Measurements from ENCODE around the gene CXXC5. TPM values are rescaled to one million over a fixed set of nuclear protein-coding genes. Genes with fewer than 3 reads are reported as not detected.

CXXC5 gene
- total RNA-seq, 2 donors from 2014 or later = 1.2 to 1.9 TPM

DNA sequence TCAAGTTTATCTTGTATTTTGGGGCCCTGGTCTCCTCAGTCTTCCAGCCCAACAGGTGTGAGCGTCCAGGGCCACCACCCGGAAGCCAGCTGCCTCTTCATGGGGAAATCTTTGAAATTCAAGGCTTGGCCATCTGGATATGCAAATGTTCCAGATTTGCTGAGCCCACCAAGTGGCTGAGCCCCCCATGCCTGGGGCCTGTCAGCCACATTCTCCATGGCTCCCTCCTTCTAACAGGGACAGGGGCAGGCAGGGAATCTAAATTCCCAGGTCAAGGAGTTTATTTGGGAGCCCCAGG, 14.2 kb upstream of the CXXC5 start:
- H3K27me3 Mint-ChIP-seq (ENCODE audit: low read depth) = no peaks in the 10 kb centered on the region

GRCh38 chr5:139634541-139634940, 13.6 kb upstream of the CXXC5 start:
- H3K4me1 Mint-ChIP-seq (ENCODE audit: low read depth) = peaks cover 42% of the 10 kb centered on the region
- H3K4me3 Mint-ChIP-seq = peak overlapping the region in 1 of 2 donors; percentile 40
- H3K9me3 Mint-ChIP-seq = no peaks in the 10 kb centered on the region
- no peaks in the 10 kb centered on the region for H3K27me3 Mint-ChIP-seq (ENCODE audit: low read depth)
- no peak for ATAC-seq (replicated peaks in 1 of 2)
- H3K36me3 Mint-ChIP-seq (ENCODE audit: insufficient read depth in 2 of 2) = peaks cover 0 to 4% of the 10 kb centered on the region in 2 donors
- no peak for DNase-seq
- peak overlapping the region; percentile 1 for H3K27ac Mint-ChIP-seq

More for the DNA sequence above, 14.2 kb upstream of the CXXC5 start:
- Mint-ChIP-seq H3K36me3 (ENCODE audit: insufficient read depth in 2 of 2) (peaks cover 0 to 4% of the 10 kb centered on the region in 2 donors), H3K4me3 (no peak overlapping the region), H3K27ac (no peak overlapping the region), H3K4me1 (ENCODE audit: low read depth) (peaks cover 42% of the 10 kb centered on the region), H3K9me3 (no peaks in the 10 kb centered on the region)
- no peak for DNase-seq
- ATAC-seq (replicated peaks in 1 of 2) = no peak

GRCh38 chr5:139635191-139635590, 13.0 kb upstream of the CXXC5 start:
- Mint-ChIP-seq H3K27me3 (ENCODE audit: low read depth) (no peaks in the 10 kb centered on the region), H3K27ac (peak overlapping the region; percentile 80), H3K36me3 (ENCODE audit: insufficient read depth in 2 of 2) (peaks cover 0 to 4% of the 10 kb centered on the region in 2 donors), H3K4me1 (ENCODE audit: low read depth) (peaks cover 42% of the 10 kb centered on the region), H3K9me3 (no peaks in the 10 kb centered on the region), H3K4me3 (peak overlapping the region; percentile 75 to 82)
- ATAC-seq (replicated peaks in 1 of 2) (no peak), DNase-seq (no peak)

DNA sequence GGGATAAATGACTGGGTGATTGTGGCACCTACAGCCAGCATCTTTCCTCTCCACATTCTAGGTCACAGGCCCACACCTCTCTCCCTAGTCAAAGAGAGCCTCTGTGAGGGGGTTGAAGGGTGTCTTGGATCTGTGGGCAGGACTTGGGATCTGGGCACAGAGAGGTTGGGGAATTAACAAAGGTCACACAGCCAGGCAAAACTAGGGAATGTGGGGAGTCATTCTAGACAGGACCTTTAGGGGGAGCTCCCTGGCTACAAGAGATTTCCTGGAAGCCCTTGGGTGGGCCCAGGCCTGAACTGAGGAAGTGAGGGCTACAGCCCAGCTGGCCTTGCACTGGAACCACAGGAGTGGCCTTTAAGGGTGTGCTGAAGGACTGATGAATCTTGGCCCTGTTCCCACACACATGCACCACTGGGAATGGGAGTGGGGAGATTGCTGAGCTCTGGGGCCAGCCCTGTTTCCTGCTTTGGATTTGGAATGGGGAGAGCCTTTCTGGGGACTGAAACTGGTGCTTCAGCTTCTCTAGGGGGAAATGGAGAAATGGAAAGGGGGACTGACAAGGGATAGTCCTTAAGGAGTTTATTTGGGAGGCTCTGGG, 12.4 kb upstream of the CXXC5 start:
- no peaks in the 10 kb centered on the region for H3K9me3 Mint-ChIP-seq
- H3K36me3 Mint-ChIP-seq (ENCODE audit: insufficient read depth in 2 of 2) = peaks cover 0 to 4% of the 10 kb centered on the region in 2 donors
- no peak for ATAC-seq (replicated peaks in 1 of 2)
- DNase-seq = no peak
- peak overlapping the region; percentile 75 to 82 for H3K4me3 Mint-ChIP-seq
- H3K27ac Mint-ChIP-seq = peak overlapping the region; percentile 77
- H3K4me1 Mint-ChIP-seq (ENCODE audit: low read depth) = peaks cover 42% of the 10 kb centered on the region
- no peaks in the 10 kb centered on the region for H3K27me3 Mint-ChIP-seq (ENCODE audit: low read depth)

GRCh38 chr5:139636207-139636792, 11.8 kb upstream of the CXXC5 start:
- Mint-ChIP-seq H3K9me3 (no peaks in the 10 kb centered on the region), H3K27ac (peak overlapping the region; percentile 77), H3K27me3 (ENCODE audit: low read depth) (no peaks in the 10 kb centered on the region), H3K36me3 (ENCODE audit: insufficient read depth in 2 of 2) (peaks cover 0 to 4% of the 10 kb centered on the region in 2 donors), H3K4me1 (ENCODE audit: low read depth) (peaks cover 42% of the 10 kb centered on the region), H3K4me3 (peak overlapping the region; percentile 75 to 82)
- ATAC-seq (replicated peaks in 1 of 2) = peak; percentile 48 to 52
- DNase-seq = peak; percentile 75 to 80

DNA sequence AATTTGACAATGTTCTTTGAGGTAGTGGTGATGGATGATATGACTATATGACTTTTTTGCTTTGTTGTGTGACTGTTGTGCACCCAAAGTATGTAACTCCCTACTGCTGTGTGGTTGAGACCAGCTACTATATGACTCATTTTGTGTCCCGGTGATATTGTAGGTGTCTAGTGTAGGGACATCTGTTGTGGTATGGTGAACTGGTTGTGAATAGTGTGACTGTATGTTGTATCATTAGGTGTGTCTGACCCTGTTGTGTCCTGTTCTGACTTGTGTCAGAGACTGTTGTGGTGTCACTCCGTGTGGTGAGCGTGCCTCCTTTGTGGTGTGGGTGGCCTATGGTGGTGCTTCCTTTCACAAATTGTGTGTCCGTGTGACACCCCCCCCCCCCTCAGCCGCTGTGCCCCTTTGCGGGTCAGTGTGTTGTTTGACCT, 11.2 kb upstream of the CXXC5 start:
- Mint-ChIP-seq H3K27ac (peak overlapping the region; percentile 77), H3K4me3 (peak overlapping the region; percentile 75 to 82), H3K36me3 (ENCODE audit: insufficient read depth in 2 of 2) (peaks cover 0 to 4% of the 10 kb centered on the region in 2 donors), H3K4me1 (ENCODE audit: low read depth) (peaks cover 42% of the 10 kb centered on the region), H3K9me3 (no peaks in the 10 kb centered on the region), H3K27me3 (ENCODE audit: low read depth) (no peaks in the 10 kb centered on the region)
- DNase-seq = peak; percentile 64 to 72
- peak; percentile 85 to 88 for ATAC-seq (replicated peaks in 1 of 2)

DNA sequence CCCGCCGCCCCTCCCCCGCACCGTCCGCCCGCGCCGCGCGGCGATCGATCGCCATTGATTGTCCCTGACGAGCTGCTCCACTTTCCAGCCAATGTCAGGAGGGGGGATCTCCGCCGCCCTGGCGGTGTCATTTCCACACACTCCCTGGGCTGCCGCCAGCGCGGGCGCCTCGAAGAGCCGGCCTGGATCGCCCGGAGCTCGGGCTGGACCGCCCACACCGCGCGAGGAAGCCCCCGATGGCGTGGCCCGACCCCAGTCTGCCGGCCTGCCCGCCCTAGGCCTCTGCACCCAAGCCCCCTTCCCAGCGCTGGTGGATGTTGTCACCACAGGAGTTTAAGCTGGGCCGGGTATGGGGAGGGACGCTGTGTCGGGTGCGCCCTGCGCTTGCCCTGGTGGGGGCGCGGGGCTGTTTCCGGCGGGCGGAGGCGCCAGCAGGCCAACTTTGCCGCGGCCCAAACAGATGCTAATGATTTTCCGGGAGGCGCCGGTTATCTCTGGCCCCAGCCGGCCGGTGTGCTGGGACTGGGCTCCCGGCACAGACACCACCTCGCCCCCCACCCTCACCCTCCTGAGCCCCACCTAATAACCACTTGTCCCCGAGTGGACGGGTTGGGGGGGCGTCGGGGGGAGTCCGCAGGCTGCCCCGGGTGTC, 10.6 kb upstream of the CXXC5 start:
- H3K27me3 Mint-ChIP-seq (ENCODE audit: low read depth) = no peaks in the 10 kb centered on the region
- no peaks in the 10 kb centered on the region for H3K9me3 Mint-ChIP-seq
- H3K4me3 Mint-ChIP-seq = peak overlapping the region in 1 of 2 donors; percentile 75
- H3K4me1 Mint-ChIP-seq (ENCODE audit: low read depth) = peaks cover 42% of the 10 kb centered on the region
- ATAC-seq (replicated peaks in 1 of 2) = peak; percentile 7 to 31
- H3K27ac Mint-ChIP-seq = no peak overlapping the region
- peak; percentile 64 to 69 for DNase-seq
- peaks cover 0 to 4% of the 10 kb centered on the region in 2 donors for H3K36me3 Mint-ChIP-seq (ENCODE audit: insufficient read depth in 2 of 2)

- Mint-ChIP-seq H3K27ac (no peak overlapping the region), H3K36me3 (ENCODE audit: insufficient read depth in 2 of 2) (peaks cover 0 to 3% of the 10 kb centered on the region in 2 donors), H3K9me3 (no peaks in the 10 kb centered on the region), H3K4me3 (peak overlapping the region in 1 of 2 donors; percentile 65), H3K4me1 (ENCODE audit: low read depth) (peaks cover 40% of the 10 kb centered on the region), H3K27me3 (ENCODE audit: low read depth) (no peaks in the 10 kb centered on the region)
- ATAC-seq (replicated peaks in 1 of 2) = no peak
- no peak for DNase-seq
Observed at GRCh38 chr5:139638090-139638735, 9.9 kb upstream of the CXXC5 start.

DNA sequence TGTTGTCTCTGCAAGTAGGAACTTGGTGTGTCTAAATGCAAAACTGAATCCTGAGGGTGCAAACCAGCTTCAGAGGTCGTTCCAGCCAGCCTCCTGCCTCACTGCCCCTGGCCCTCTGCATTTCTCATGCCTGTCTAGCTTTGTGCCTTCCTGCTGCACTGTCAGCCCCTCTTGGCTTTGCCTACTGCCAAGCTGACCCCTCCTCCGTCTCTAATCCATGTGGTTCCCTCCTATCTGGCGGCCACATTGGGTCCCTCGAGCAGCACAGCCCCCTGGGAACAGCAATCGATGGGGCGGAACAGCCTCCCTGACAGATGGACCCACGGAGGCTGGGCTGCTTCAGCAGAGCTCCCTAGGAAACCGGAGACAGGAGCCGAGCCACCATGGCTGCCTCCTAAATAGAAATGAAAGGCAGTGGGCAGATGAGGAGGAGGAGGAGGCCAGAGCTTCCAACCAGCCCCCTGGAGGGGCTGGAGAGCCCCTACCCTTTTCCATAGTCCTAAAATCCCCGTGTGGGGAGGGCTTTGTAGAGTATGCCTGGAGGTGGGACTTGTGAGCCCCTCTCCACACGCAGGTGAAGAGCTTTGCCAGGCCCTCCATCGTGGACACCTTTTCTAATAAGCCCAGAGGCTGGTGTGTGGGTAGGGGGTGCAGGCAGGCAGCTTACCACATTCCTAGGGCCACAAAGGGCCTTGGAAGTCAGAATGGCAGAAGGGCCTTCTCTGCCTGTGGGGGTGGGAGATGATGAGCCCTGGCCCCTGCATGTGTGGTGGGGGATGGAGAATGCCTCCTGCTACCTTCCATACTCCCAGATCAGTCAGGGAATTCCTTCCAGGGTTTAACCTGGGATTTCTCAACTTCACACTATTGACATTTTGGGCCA, 9.2 kb upstream of the CXXC5 start:
- no peak for ATAC-seq (replicated peaks in 1 of 2)
- Mint-ChIP-seq H3K9me3 (no peaks in the 10 kb centered on the region), H3K36me3 (ENCODE audit: insufficient read depth in 2 of 2) (peaks cover 0 to 2% of the 10 kb centered on the region in 2 donors), H3K4me3 (no peak overlapping the region), H3K27ac (no peak overlapping the region), H3K27me3 (ENCODE audit: low read depth) (no peaks in the 10 kb centered on the region), H3K4me1 (ENCODE audit: low read depth) (peaks cover 32% of the 10 kb centered on the region)
- no peak for DNase-seq

- ATAC-seq (replicated peaks in 1 of 2) (no peak), DNase-seq (no peak)
- Mint-ChIP-seq H3K9me3 (no peaks in the 10 kb centered on the region), H3K4me1 (ENCODE audit: low read depth) (peaks cover 24% of the 10 kb centered on the region), H3K4me3 (no peak overlapping the region), H3K27ac (no peak overlapping the region), H3K36me3 (ENCODE audit: insufficient read depth in 2 of 2) (peaks cover 0 to 2% of the 10 kb centered on the region in 2 donors), H3K27me3 (ENCODE audit: low read depth) (peaks cover under 1% of the 10 kb centered on the region)
Observed at GRCh38 chr5:139639619-139640380, 8.3 kb upstream of the CXXC5 start.

DNA sequence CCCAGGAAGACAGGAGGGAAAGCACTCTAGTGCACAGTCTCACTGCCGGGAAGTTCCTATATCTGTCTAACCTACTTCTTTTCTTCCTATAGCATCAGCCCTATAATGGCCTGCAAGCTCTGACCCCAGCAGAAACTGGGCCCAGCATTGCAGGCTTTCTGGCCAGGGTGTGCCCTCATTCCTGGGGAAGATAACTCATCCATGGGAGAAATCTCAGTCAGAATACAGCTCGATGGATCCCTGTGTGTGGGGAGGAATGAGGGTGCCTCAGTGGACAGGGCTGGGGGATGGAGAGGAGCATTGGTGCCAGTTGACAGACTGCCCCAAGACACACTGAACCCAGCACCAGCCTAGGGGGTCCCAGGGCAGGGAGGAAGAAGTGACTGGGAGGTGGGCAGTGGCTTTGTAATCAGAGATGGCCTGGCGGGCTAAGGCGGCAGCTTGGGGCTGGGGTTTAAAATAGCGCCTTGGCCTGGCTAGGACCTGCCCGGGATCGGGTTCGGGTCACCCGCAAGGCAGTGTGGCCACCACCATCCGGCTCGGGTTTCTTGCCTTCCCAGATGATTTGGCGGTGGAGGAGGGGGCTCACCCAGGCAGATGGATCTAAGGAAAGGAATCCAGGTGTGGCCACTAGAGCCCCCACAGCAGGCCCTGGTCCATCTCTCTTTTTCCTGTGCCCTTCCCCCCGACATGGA, 7.6 kb upstream of the CXXC5 start:
- peaks cover 0 to 2% of the 10 kb centered on the region in 2 donors for H3K36me3 Mint-ChIP-seq (ENCODE audit: insufficient read depth in 2 of 2)
- H3K27me3 Mint-ChIP-seq (ENCODE audit: low read depth) = peaks cover 8% of the 10 kb centered on the region
- DNase-seq (no peak), ATAC-seq (replicated peaks in 1 of 2) (no peak)
- H3K9me3 Mint-ChIP-seq = no peaks in the 10 kb centered on the region
- no peak overlapping the region for H3K27ac Mint-ChIP-seq
- no peak overlapping the region for H3K4me3 Mint-ChIP-seq
- peaks cover 17% of the 10 kb centered on the region for H3K4me1 Mint-ChIP-seq (ENCODE audit: low read depth)
